ENCODE data around the gene SIPA1L3. TPM values are rescaled to one million over a fixed set of nuclear protein-coding genes. Genes with fewer than 3 reads are reported as not detected.
A peak's percentile ranks its signal among the peaks of the same experiment; 100 is the strongest.

Gene SIPA1L3
- total and polyA plus RNA-seq, 10 of the 15 experiments (the other 5 are each of a cell fraction or from before 2014, with no cell fraction given) = 0.24 to 66.2 (median 19.1) TPM

DNA sequence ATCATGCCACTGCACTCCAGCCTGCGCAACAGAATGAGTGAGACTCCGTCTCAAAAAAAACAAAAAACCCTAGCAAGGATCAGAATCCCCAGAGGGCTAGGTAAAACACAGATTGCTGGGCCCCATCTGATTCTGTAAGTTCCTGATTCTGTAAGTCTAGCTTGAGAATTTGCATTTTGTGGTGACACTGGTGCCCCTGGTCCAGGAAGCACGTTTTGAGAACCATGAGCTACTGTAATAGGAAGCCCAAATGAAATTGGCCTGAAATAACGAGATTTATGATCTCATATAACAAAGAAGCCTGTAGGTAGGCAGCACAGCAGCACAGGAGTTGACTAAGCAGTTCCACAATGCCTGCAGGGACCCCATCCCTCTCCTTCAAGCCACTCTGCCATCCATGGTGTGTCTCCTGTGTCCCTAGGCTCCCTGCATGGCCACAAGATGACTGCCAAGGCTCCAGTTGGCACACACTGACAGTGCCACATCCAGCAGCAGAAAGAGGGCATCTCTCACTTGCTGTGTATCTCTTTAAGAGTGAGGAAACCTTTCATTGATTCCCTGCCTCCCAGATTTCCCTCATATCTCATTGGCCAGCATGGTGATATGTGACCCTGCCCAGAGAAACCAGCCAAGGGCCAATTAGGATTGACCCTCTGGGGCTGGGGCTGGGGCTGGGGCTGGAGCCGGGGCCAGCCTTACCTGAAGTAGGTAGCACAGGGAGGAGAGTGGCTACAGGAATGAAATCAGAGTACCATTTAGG is 21.7 kb downstream of the SIPA1L3 start:
- ChIA-PET CTCF (interaction anchor here (1.2 to 2.5 kb wide), 7 partner anchors 9 to 75 kb away, joined by 3 to 14 read pairs (median 5); no protein-coding TSS in a partner anchor), SMC1A (ENCODE audit: uncharacterized antibody, unreplicated experiment) (interaction anchor here (0.7 to 8.0 kb wide), 16 partner anchors 9 to 120 kb away, joined by 3 to 57 read pairs (median 4); partner anchors contain the start of genes SIPA1L3 and WDR87), RAD21 (ENCODE audit: unreplicated experiment) (interaction anchor here (0.6 to 3.8 kb wide), 19 partner anchors 10 to 131 kb away, joined by 3 to 27 read pairs (median 6); partner anchors contain the start of genes SIPA1L3 and WDR87), POLR2A (interaction anchor here (0.6 to 4.3 kb wide), 12 partner anchors 11 to 120 kb away, joined by 3 to 46 read pairs (median 4); partner anchors contain the start of genes SIPA1L3 and WDR87)
- FAIRE-seq (peak; percentile 83), DNase-seq (ENCODE audit: low read depth, low spot score) (peak; percentile 90), ATAC-seq (peak; percentile 73)
- Histone ChIP-seq H3K4me1 (ENCODE audit: control insufficient read depth, insufficient read depth, low read length) (peaks cover 66% of the 10 kb centered on the region), H3K36me3 (ENCODE audit: control insufficient read depth in 2 of 2, insufficient read depth in 2 of 2, low read length in 1 of 2) (peaks cover 4% of the 10 kb centered on the region in 2 experiments; a peak in 3 of 4 replicates), H3K9ac (ENCODE audit: control insufficient read depth, insufficient read depth, low read length) (peak overlapping the region; percentile 68), H2AFZ (ENCODE audit: control insufficient read depth, low read depth, low read length) (peak overlapping the region; percentile 18; the same call in 1 of the 2 replicates), H3K27ac (ENCODE audit: control insufficient read depth, insufficient read depth) (peak overlapping the region; percentile 93), H4K20me1 (ENCODE audit: control insufficient read depth, insufficient read depth) (no peaks in the 10 kb centered on the region), H3K4me3 (peak overlapping the region; percentile 48), H3K4me2 (ENCODE audit: control insufficient read depth, insufficient read depth) (peak overlapping the region; percentile 75), H3K27me3 (replicated peaks in 1 of 2; ENCODE audit: control insufficient read depth in 2 of 2, insufficient read depth in 2 of 2, low read length in 1 of 2) (no peaks in the 10 kb centered on the region), H3K9me3 (replicated peaks; ENCODE audit: control insufficient read depth, insufficient read depth, low read length) (no peaks in the 10 kb centered on the region; the same call in 2 of the 3 replicates), H3K79me2 (ENCODE audit: control insufficient read depth, insufficient read depth, low read length) (peaks cover 88% of the 10 kb centered on the region)
- WGBS (ENCODE audit: insufficient coverage, insufficient replicate concordance, low lambda C conversion rate, missing lambda C conversion rate) = 34% methylated on average over 5 of the region's 5 CpGs
- in situ Hi-C loops (cut with MboI) (no loop called here), intact Hi-C loops (cut with micrococcal nuclease; ENCODE audit: unreplicated experiment) (loop anchor here (5.0 kb wide), 1 partner anchor 49 kb away; no protein-coding TSS in a partner anchor)
- BruUV-seq (replicated peaks) = no TSS peak
- TF ChIP-seq POLR2AphosphoS2 (IDR thresholded peaks at IDR 0.05; ENCODE audit: low read depth, low read length) (no peak), IRF4 (IDR thresholded peaks at IDR 0.05; ENCODE audit: low read depth, low read length) (0 out of 2 replicates have a peak, but pooled peaks have one; percentile 35), BCL11A (IDR thresholded peaks at IDR 0.05; ENCODE audit: low read depth, low read length) (0 out of 2 replicates have a peak, but pooled peaks have one; percentile 35), CUX1 (IDR thresholded peaks at IDR 0.05; ENCODE audit: insufficient replicate concordance, low read depth, low read length) (no peak), ETV6 (conservative IDR thresholded peaks at IDR 0.05 in 1 of 2, IDR thresholded peaks at IDR 0.05 in 1 of 2; ENCODE audit: borderline replicate concordance in 1 of 2, low read depth in 1 of 2) (no peak), ASH2L (IDR thresholded peaks at IDR 0.05; ENCODE audit: borderline replicate concordance, low read depth) (0 out of 2 replicates have a peak, but pooled peaks have one; percentile 31), CTCF (IDR thresholded peaks at IDR 0.05 in 2 of 3, conservative IDR thresholded peaks at IDR 0.05 in 1 of 3; ENCODE audit: control insufficient read depth in 2 of 3, extremely low read depth in 1 of 3, insufficient read depth in 1 of 3, low read depth in 3 of 3, low read length in 3 of 3) (no peak), MTA2 (IDR thresholded peaks at IDR 0.05; ENCODE audit: low read depth) (peak; percentile 41; the same call in 1 of the 2 replicates), CREB1 (IDR thresholded peaks at IDR 0.05; ENCODE audit: low read depth) (peak; percentile 71), SMC3 (IDR thresholded peaks at IDR 0.05; ENCODE audit: borderline replicate concordance, low read length) (no peak; the same call in 1 of the 2 replicates), BRCA1 (IDR thresholded peaks at IDR 0.05; ENCODE audit: low read depth, low read length) (no peak)
- TF ChIP-seq, protein P1, sequence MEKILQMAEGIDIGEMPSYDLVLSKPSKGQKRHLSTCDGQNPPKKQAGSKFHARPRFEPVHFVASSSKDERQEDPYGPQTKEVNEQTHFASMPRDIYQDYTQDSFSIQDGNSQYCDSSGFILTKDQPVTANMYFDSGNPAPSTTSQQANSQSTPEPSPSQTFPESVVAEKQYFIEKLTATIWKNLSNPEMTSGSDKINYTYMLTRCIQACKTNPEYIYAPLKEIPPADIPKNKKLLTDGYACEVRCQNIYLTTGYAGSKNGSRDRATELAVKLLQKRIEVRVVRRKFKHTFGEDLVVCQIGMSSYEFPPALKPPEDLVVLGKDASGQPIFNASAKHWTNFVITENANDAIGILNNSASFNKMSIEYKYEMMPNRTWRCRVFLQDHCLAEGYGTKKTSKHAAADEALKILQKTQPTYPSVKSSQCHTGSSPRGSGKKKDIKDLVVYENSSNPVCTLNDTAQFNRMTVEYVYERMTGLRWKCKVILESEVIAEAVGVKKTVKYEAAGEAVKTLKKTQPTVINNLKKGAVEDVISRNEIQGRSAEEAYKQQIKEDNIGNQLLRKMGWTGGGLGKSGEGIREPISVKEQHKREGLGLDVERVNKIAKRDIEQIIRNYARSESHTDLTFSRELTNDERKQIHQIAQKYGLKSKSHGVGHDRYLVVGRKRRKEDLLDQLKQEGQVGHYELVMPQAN (conservative IDR thresholded peaks at IDR 0.05) = no peak

Data from GM12878 (cell line).